ENCODE data around the gene PGM3.

DNA sequence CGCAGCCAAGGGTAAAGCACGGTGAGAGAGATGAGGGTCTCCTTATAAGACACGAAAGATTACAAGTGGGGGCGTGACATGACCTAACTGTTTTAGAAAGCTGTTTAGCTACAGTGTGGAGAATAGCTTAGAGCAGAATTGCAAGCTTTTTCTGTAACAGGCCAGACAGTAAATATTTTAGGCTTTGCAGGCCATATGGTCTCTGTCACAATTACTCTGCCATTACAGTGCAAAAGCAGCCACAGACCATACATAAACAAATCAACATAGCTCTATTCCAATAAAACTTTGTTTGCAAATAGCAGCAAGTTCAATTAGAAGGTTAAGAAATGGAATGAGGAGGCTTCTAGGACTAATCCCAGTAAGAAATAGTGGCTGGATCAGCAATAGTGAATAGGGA lies 16.8 kb downstream of the PGM3 start:
- TF ChIP-seq POLR2A (IDR thresholded peaks at IDR 0.05) = no peak
- TF ChIP-seq, protein P1, sequence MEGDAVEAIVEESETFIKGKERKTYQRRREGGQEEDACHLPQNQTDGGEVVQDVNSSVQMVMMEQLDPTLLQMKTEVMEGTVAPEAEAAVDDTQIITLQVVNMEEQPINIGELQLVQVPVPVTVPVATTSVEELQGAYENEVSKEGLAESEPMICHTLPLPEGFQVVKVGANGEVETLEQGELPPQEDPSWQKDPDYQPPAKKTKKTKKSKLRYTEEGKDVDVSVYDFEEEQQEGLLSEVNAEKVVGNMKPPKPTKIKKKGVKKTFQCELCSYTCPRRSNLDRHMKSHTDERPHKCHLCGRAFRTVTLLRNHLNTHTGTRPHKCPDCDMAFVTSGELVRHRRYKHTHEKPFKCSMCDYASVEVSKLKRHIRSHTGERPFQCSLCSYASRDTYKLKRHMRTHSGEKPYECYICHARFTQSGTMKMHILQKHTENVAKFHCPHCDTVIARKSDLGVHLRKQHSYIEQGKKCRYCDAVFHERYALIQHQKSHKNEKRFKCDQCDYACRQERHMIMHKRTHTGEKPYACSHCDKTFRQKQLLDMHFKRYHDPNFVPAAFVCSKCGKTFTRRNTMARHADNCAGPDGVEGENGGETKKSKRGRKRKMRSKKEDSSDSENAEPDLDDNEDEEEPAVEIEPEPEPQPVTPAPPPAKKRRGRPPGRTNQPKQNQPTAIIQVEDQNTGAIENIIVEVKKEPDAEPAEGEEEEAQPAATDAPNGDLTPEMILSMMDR (IDR thresholded peaks at IDR 0.05 in 4 of 5, conservative IDR thresholded peaks at IDR 0.05 in 1 of 5) = no peak

Measured in gastrocnemius medialis (tissue), 4 donors.